Mucosa of descending colon (tissue), 3 donors: Measurements from ENCODE around the gene GJA4. TPM values are rescaled to one million over a fixed set of nuclear protein-coding genes. Genes with fewer than 3 reads are reported as not detected.

Experiments used
- ATAC-seq: fragments of 200-7000 bp; cut with Tn5 transposase; one replicate; pipeline ENCODE4 v1.9.1; 2020; ENCODE audit warnings: mild to moderate bottlenecking, moderate library complexity
- DNase-seq, 3 donors: peaks; one replicate each; pipeline ENCODE4 v3.0.0-alpha.2; 2020
- H3K36me3 ChIP-seq: fragments of 200-600 bp; one replicate; pipeline ENCODE4 v1.8.0; 2021; ENCODE audit warnings: low read depth, mild to moderate bottlenecking
- H3K4me1 ChIP-seq: fragments of 200-600 bp; one replicate; pipeline ENCODE4 v1.8.0; 2021; ENCODE audit warnings: low read depth, mild to moderate bottlenecking
- H3K4me3 ChIP-seq: fragments of 200-600 bp; one replicate; pipeline ENCODE4 v1.8.0; 2021; ENCODE audit warnings: mild to moderate bottlenecking
- H3K9me3 ChIP-seq: fragments of 200-600 bp; one replicate; pipeline ENCODE4 v1.8.0; 2021; ENCODE audit warnings: mild to moderate bottlenecking
- CTCF ChIP-seq: fragments of 200-600 bp; IDR thresholded peaks from one replicate; pipeline ENCODE4 v1.8.0; 2022; ENCODE audit warnings: antibody characterized with exemption, mild to moderate bottlenecking
- intact Hi-C, 2 donors: fragments of 100-400 bp; cut with DNase I in 1 of 2; cut with micrococcal nuclease in 1 of 2; formaldehyde crosslinking; loops; one replicate each; pipeline versions ENCODE4 v1.11.0 to v1.11.1; 2022; cut with DNase I, micrococcal nuclease
- total RNA-seq, 3 donors: library from RNA; stranded (reverse); fragmentation: NEBNext Ultra II Directional in 2 of 3; extraction: Animal tissue kit (Norgen Biotek cat#: 25700) in 2 of 3; gene quantifications; one replicate each; pipeline versions ENCODE4 v1.2.1 to v1.2.4, GENCODE V29; 2021 to 2023
- donor health status: DM: no; HTN: no; CAD: no; lungs with moderate emphysema.
- donor health status: DM: no; HTN: no; CAD: no.
- donor health status: DM: no; HTN: yes; CAD: no.

GJA4 gene
- total RNA-seq, 3 donors from 2014 or later, result 0.84 to 4.1 (median 2.7) TPM

DNA sequence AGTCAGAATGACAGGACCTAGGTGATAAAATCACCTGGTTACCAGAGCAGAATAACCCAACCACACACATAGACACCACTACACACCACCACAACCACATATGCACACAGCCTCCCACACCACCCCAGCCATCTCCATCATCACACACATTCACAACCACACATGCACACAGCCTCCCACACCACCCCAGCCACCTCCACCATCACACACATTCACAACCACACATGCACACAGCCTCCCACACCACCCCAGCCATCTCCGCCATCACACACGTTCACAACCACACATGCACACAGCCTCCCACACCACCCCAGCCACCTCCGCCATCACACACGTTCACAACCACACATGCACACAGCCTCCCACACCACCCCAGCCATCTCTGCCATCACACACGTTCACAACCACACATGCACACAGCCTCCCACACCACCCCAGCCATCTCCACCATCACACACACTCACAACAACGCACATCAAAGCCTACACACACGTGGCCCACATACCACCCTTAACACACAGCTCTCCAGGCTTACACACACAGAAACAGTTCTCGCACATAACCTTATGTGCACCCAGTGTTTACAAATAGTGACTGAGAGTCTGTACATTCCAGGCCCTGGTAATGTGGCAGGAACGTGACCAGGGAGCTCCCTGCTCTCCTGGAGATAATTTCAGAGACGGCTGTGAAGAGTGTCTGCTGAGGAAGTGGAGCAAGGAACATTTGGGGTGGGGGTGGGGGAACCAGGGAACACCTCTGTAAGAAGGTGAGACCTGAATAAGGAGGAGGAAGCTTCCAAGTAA lies 15.1 kb upstream of the GJA4 start:
- H3K4me1 ChIP-seq, result peaks cover 15% of the 10 kb centered on the region
- H3K9me3 ChIP-seq, result no peaks in the 10 kb centered on the region
- H3K36me3 ChIP-seq, result no peaks in the 10 kb centered on the region
- no peak for ATAC-seq
- H3K4me3 ChIP-seq, result no peak overlapping the region
- TF ChIP-seq CTCF, result no peak
- intact Hi-C loops, result no loop called here
- DNase-seq, result no peak

DNA sequence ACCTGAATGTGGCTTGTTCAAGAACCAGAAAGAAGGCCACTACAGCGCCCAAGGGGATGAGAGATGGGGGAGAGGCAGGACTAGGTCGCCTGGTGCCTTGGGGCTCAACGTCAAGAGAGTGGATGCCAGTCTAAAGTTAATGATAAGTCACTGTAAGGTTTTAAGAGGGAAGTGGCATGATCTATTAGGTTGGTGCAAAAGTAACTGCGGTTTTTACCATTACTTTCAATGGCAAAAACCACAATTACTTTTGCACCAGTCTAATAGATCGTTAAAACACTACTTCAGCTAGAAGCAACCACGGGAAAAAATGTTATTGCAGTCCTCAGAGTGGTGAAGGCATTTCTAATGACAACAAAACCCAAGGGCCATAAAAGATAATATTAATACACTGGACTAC lies 14.4 kb upstream of the GJA4 start:
- intact Hi-C loops, result no loop called here
- no peak for TF ChIP-seq CTCF
- ATAC-seq (no peak), DNase-seq (no peak)
- Histone ChIP-seq H3K4me3 (no peak overlapping the region), H3K4me1 (peaks cover 15% of the 10 kb centered on the region), H3K9me3 (no peaks in the 10 kb centered on the region), H3K36me3 (no peaks in the 10 kb centered on the region)

DNA sequence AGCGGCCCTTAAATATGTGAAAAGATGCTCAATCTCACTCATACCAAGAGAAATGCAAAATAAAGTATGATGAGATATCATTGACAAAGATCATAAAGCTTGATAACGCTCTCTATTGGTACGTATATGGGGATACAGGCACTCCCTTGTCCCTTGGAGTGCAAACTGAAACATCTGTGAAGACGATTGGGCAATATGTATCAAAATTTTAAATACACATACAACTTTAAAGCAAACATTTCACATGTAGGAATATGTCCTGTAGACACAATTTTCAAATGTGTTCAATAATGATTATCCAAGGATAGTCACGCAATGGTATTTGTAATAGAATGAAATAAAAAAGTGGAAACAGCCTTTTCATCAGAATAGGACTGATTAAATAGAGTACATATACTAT lies 13.8 kb upstream of the GJA4 start:
- H3K4me1 ChIP-seq, result peaks cover 15% of the 10 kb centered on the region
- no peaks in the 10 kb centered on the region for H3K9me3 ChIP-seq
- intact Hi-C loops, result no loop called here

GRCh38 chr1:34779526-34779925 lies 13.3 kb upstream of the GJA4 start:
- Histone ChIP-seq H3K9me3 (no peaks in the 10 kb centered on the region), H3K4me3 (no peak overlapping the region), H3K36me3 (no peaks in the 10 kb centered on the region), H3K4me1 (peaks cover 15% of the 10 kb centered on the region)
- ATAC-seq (no peak), DNase-seq (no peak)
- intact Hi-C loops, result no loop called here
- no peak for TF ChIP-seq CTCF

More for the DNA sequence above, 13.8 kb upstream of the GJA4 start:
- TF ChIP-seq CTCF, result no peak
- H3K4me3 ChIP-seq, result no peak overlapping the region
- ATAC-seq (no peak), DNase-seq (no peak)
- no peaks in the 10 kb centered on the region for H3K36me3 ChIP-seq

- no peak for TF ChIP-seq CTCF
- H3K4me3 ChIP-seq, result no peak overlapping the region
- intact Hi-C loops, result no loop called here
- ATAC-seq, result no peak
- no peak for DNase-seq
- H3K4me1 ChIP-seq, result peaks cover 15% of the 10 kb centered on the region
- no peaks in the 10 kb centered on the region for H3K36me3 ChIP-seq
- no peaks in the 10 kb centered on the region for H3K9me3 ChIP-seq
Measured at GRCh38 chr1:34779962-34780361, 12.8 kb upstream of the GJA4 start.
